ENCODE data around the gene THAP11.
A peak's percentile ranks its signal among the peaks of the same experiment; 100 is the strongest.

DNA sequence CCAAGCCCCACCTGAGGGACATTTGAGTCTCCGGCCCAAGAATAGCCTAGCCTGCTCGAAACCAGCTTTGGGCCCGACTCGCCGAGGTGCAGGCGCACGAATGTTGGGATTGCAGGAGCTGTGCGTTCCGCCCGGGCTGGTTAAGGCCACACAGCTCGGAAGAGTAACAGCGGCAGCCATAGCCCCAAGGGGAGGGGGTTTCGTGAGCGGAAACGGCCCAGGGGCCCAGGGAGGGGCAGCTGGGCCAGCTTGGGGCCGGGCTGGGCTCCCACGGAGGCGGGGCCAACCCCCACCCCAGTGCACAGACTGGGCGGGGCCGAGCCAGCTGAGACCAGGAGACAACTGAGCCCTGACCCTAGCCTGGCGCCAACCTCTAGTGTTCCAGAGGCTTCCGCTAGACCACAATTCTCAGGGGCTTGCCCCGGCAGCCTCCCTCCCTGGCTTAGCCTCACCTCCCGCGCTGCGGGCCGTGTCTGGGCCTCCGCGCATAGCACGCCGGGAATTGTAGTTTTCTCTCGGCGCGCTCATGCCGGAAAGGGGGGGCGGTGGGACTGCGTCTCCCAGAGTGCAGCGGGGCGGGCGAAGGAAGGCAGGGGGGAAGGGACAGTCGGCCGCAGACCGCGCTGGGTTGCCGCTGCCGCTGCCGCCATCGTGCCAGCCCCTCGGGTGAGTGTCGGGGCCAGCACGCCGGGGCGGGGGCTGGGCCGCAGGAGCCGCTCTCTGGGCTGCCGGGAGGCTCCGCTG is 4.4 kb downstream of the THAP11 start, which contains the start of gene NUTF2:
- TF ChIP-seq RXRA (IDR thresholded peaks at IDR 0.05; ENCODE audit: borderline replicate concordance, low read depth), result no peak
- TF ChIP-seq, protein P1, sequence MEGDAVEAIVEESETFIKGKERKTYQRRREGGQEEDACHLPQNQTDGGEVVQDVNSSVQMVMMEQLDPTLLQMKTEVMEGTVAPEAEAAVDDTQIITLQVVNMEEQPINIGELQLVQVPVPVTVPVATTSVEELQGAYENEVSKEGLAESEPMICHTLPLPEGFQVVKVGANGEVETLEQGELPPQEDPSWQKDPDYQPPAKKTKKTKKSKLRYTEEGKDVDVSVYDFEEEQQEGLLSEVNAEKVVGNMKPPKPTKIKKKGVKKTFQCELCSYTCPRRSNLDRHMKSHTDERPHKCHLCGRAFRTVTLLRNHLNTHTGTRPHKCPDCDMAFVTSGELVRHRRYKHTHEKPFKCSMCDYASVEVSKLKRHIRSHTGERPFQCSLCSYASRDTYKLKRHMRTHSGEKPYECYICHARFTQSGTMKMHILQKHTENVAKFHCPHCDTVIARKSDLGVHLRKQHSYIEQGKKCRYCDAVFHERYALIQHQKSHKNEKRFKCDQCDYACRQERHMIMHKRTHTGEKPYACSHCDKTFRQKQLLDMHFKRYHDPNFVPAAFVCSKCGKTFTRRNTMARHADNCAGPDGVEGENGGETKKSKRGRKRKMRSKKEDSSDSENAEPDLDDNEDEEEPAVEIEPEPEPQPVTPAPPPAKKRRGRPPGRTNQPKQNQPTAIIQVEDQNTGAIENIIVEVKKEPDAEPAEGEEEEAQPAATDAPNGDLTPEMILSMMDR (IDR thresholded peaks at IDR 0.05), result no peak
- TF ChIP-seq, protein P2, sequence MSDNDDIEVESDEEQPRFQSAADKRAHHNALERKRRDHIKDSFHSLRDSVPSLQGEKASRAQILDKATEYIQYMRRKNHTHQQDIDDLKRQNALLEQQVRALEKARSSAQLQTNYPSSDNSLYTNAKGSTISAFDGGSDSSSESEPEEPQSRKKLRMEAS (IDR thresholded peaks at IDR 0.05; ENCODE audit: low read depth), result peak; percentile 76
- no peak for TF ChIP-seq FOXJ3 (CRISPR knock-in tag; IDR thresholded peaks at IDR 0.05)
- no peak for TF ChIP-seq FOSL2 (IDR thresholded peaks at IDR 0.05; ENCODE audit: borderline replicate concordance, low read depth)
- no peak for TF ChIP-seq RFX5 (IDR thresholded peaks at IDR 0.05; ENCODE audit: low read length)
- TF ChIP-seq, protein P3, sequence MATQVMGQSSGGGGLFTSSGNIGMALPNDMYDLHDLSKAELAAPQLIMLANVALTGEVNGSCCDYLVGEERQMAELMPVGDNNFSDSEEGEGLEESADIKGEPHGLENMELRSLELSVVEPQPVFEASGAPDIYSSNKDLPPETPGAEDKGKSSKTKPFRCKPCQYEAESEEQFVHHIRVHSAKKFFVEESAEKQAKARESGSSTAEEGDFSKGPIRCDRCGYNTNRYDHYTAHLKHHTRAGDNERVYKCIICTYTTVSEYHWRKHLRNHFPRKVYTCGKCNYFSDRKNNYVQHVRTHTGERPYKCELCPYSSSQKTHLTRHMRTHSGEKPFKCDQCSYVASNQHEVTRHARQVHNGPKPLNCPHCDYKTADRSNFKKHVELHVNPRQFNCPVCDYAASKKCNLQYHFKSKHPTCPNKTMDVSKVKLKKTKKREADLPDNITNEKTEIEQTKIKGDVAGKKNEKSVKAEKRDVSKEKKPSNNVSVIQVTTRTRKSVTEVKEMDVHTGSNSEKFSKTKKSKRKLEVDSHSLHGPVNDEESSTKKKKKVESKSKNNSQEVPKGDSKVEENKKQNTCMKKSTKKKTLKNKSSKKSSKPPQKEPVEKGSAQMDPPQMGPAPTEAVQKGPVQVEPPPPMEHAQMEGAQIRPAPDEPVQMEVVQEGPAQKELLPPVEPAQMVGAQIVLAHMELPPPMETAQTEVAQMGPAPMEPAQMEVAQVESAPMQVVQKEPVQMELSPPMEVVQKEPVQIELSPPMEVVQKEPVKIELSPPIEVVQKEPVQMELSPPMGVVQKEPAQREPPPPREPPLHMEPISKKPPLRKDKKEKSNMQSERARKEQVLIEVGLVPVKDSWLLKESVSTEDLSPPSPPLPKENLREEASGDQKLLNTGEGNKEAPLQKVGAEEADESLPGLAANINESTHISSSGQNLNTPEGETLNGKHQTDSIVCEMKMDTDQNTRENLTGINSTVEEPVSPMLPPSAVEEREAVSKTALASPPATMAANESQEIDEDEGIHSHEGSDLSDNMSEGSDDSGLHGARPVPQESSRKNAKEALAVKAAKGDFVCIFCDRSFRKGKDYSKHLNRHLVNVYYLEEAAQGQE (IDR thresholded peaks at IDR 0.05; ENCODE audit: low read depth, low read length), result no peak
- no peak for TF ChIP-seq EZH2phosphoT487 (IDR thresholded peaks at IDR 0.05; ENCODE audit: borderline replicate concordance, low read depth)
- TF ChIP-seq SMC3 (IDR thresholded peaks at IDR 0.05; ENCODE audit: low read depth, low read length), result no peak
- TF ChIP-seq MXI1 (IDR thresholded peaks at IDR 0.05; ENCODE audit: low read depth, low read length), result peak; percentile 77
- TF ChIP-seq EP300 (IDR thresholded peaks at IDR 0.05; ENCODE audit: borderline replicate concordance in 1 of 2, low read depth in 1 of 2, low read length in 1 of 2), result no peak
- TF ChIP-seq, protein P4, sequence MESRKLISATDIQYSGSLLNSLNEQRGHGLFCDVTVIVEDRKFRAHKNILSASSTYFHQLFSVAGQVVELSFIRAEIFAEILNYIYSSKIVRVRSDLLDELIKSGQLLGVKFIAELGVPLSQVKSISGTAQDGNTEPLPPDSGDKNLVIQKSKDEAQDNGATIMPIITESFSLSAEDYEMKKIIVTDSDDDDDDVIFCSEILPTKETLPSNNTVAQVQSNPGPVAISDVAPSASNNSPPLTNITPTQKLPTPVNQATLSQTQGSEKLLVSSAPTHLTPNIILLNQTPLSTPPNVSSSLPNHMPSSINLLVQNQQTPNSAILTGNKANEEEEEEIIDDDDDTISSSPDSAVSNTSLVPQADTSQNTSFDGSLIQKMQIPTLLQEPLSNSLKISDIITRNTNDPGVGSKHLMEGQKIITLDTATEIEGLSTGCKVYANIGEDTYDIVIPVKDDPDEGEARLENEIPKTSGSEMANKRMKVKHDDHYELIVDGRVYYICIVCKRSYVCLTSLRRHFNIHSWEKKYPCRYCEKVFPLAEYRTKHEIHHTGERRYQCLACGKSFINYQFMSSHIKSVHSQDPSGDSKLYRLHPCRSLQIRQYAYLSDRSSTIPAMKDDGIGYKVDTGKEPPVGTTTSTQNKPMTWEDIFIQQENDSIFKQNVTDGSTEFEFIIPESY (IDR thresholded peaks at IDR 0.05; ENCODE audit: borderline replicate concordance, low read depth), result peak; percentile 92
- peak; percentile 94 for TF ChIP-seq CHD2 (IDR thresholded peaks at IDR 0.05; ENCODE audit: low read length, partially characterized antibody)
- no peak for TF ChIP-seq FOXM1 (IDR thresholded peaks at IDR 0.05; ENCODE audit: low read depth)
